Gastrocnemius medialis (tissue), 4 donors: Measurements from ENCODE around the gene NOL11.

ENCODE experiments used
- POLR2A ChIP-seq, 2 donors: fragments of 450-650 bp; IDR thresholded peaks; one replicate each; pipeline ENCODE4 v1.6.1; 2017; ENCODE audit warnings: antibody characterized with exemption in 2 of 2, mild to moderate bottlenecking in 2 of 2, moderate library complexity in 2 of 2
- TF ChIP-seq, protein P1 (sequence below), 5 experiments: fragments of 450-650 bp in 3 of 5; fragments of 200-600 bp in 2 of 5; sonication (generic) in 2 of 5; IDR thresholded peaks in 4 of 5; conservative IDR thresholded peaks in 1 of 5; 1 replicate in 4 of 5; 2 replicates in 1 of 5; pipeline ENCODE4 v1.5.1; 2016 to 2019; ENCODE audit warnings: antibody characterized with exemption in 5 of 5, mild to moderate bottlenecking in 3 of 5, moderate library complexity in 3 of 5

DNA sequence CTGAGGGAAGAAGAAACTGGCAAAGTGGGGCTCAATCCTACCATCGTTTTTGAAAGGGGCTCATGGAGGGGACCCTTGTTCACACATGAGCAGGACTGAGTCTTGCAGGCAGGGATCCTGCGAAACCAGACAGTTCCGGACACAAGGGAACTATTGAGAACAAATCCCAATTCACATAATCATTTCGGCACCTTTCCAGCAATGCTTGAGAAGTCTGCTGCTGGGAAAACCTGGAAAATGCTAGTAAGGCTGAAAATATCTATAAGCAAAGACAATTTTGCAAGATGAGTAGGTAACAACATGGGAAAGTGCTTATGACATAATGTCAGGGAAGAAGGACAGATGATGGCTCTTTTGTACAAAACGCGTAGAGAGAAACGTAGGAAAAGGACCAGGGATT is 55.5 kb downstream of the NOL11 start:
- TF ChIP-seq POLR2A (IDR thresholded peaks at IDR 0.05): no peak
- TF ChIP-seq, protein P1, sequence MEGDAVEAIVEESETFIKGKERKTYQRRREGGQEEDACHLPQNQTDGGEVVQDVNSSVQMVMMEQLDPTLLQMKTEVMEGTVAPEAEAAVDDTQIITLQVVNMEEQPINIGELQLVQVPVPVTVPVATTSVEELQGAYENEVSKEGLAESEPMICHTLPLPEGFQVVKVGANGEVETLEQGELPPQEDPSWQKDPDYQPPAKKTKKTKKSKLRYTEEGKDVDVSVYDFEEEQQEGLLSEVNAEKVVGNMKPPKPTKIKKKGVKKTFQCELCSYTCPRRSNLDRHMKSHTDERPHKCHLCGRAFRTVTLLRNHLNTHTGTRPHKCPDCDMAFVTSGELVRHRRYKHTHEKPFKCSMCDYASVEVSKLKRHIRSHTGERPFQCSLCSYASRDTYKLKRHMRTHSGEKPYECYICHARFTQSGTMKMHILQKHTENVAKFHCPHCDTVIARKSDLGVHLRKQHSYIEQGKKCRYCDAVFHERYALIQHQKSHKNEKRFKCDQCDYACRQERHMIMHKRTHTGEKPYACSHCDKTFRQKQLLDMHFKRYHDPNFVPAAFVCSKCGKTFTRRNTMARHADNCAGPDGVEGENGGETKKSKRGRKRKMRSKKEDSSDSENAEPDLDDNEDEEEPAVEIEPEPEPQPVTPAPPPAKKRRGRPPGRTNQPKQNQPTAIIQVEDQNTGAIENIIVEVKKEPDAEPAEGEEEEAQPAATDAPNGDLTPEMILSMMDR (IDR thresholded peaks at IDR 0.05 in 4 of 5, conservative IDR thresholded peaks at IDR 0.05 in 1 of 5): no peak
